SHP77 treated with DMSO at 0.1 percent for 48 hours (cell line): Measurements from ENCODE around the gene SECISBP2.

Experiments used
- DNase-seq: peaks from one replicate; lab custom pipeline; 2025; lab: John Stamatoyannopoulos, UW

The SECISBP2 gene

GRCh38 chr9:89405826-89406225, 87.5 kb downstream of the SECISBP2 start:
- DNase-seq, result no peak

GRCh38 chr9:89407070-89407469, 88.8 kb downstream of the SECISBP2 start:
- DNase-seq, result no peak

DNA sequence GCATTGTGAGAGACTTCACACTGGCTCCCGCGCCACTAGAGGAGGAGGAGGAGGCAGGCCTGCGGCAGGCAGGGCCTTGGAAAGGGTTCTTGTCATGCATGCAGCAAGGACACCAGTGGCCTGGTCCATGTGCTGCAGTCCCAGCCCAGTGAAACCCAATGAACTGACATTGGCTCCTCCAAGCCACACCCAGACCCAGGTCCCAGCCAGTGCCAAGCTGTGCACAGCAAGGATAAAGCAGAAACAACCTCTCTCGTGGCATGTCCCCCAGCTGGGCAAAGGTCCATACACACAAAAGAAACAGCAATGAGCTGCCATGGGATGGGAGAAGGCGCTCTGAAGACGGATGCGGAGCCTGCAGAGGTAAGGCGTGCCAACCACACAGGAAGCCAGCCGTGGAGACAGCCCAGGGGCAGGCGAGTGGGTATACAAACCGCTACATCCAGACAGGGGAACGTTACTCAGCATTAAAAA, 90.4 kb downstream of the SECISBP2 start:
- no peak for DNase-seq
